HCT116 (cell line): ENCODE data around the gene TRAK1. TPM values are rescaled to one million over a fixed set of nuclear protein-coding genes. Genes with fewer than 3 reads are reported as not detected.

Experiments used
- ATAC-seq: fragments of 200-7000 bp; cut with Tn5 transposase; 2 replicates; pipeline ENCODE4 v1.9.1; 2020; ENCODE audit warnings: mild to moderate bottlenecking, moderate library complexity
- BruUV-seq: library from RNA; stranded (reverse); fragments of 400-500 nt; replicated peaks from 2 replicates; lab custom pipeline; 2021; lab: Mats Ljungman, UMichigan
- CTCF ChIA-PET: fragments of 300-600 bp; sonication (Branson Sonifier 250); formaldehyde crosslinking; loops from one replicate; lab custom pipeline; 2021; ENCODE audit warnings: antibody characterized with exemption; lab: Charles Lee
- POLR2A ChIA-PET: fragments of 300-600, 350-600 bp; sonication (Branson Sonifier 250); formaldehyde crosslinking; loops from one replicate; lab custom pipeline; 2021; ENCODE audit warnings: antibody characterized with exemption; lab: Charles Lee
- RAD21 ChIA-PET, 2 experiments: fragments of 300-600 bp; sonication (Branson Sonifier 250); formaldehyde crosslinking; loops; one replicate each; lab custom pipeline; 2023; ENCODE audit warnings: low total read pairs in 2 of 2; ENCODE audit not compliant: uncharacterized antibody in 2 of 2, unreplicated experiment in 2 of 2, low non-redundant PET in 1 of 2; lab: Charles Lee
- DNase-seq: peaks from one replicate; pipeline ENCODE4 v3.0.0-alpha.2; 2010; ENCODE audit warnings: low read depth, low spot score
- H2AFZ ChIP-seq: fragments of 200-600 bp; shearing (Covaris generic), sonication (generic); 2 replicates; pipeline ENCODE4 v1.6.1; 2017; ENCODE audit warnings: low read depth, mixed run types, mixed read lengths, antibody characterized with exemption, low read length; ENCODE audit not compliant: poor library complexity, severe bottlenecking
- H3K27ac ChIP-seq: 2 replicates; pipeline ENCODE4 v1.5.1; 2012; ENCODE audit warnings: low read depth, low read length
- H3K27me3 ChIP-seq: fragments of 200-600 bp; sonication (generic); 2 replicates; pipeline ENCODE4 v1.6.1; 2016; ENCODE audit warnings: mixed run types, low read length, mixed read lengths; ENCODE audit not compliant: insufficient read depth
- H3K36me3 ChIP-seq, 2 experiments: fragments of 200-500 bp in 1 of 2; fragments of 200-600 bp in 1 of 2; sonication (Bioruptor generic) in 1 of 2; sonication (generic) in 1 of 2; 2 replicates each; pipeline versions ENCODE4 v1.5.1 to v1.6.1; 2014 to 2016; ENCODE audit warnings: low read length in 2 of 2, inconsistent platforms in 1 of 2, mixed read lengths in 1 of 2, mixed run types in 1 of 2; ENCODE audit not compliant: insufficient read depth in 2 of 2, control insufficient read depth in 1 of 2
- H3K4me1 ChIP-seq, 2 experiments: fragments of 200-600 bp in 1 of 2; sonication (generic) in 1 of 2; 2 replicates each; pipeline versions ENCODE4 v1.5.1 to v1.6.1; 2012 to 2017; ENCODE audit warnings: low read length in 2 of 2, inconsistent platforms in 1 of 2, mild to moderate bottlenecking in 1 of 2, mixed read lengths in 1 of 2, mixed run types in 1 of 2, moderate library complexity in 1 of 2; ENCODE audit not compliant: insufficient read depth in 2 of 2, control insufficient read depth in 1 of 2
- H3K4me2 ChIP-seq: fragments of 200-600 bp; sonication (generic); 2 replicates; pipeline ENCODE4 v1.6.1; 2017; ENCODE audit warnings: mixed run types, low read length, mixed read lengths
- H3K4me3 ChIP-seq, 2 experiments: fragments of 200-600 bp in 1 of 2; sonication (generic) in 1 of 2; replicated peaks in 1 of 2; 2 replicates each; pipeline ENCODE4 v1.5.1; 2011 to 2016; ENCODE audit warnings: low read length in 2 of 2, control low read depth in 1 of 2, low read depth in 1 of 2, mild to moderate bottlenecking in 1 of 2, mixed read lengths in 1 of 2, mixed run types in 1 of 2
- H3K79me2 ChIP-seq: fragments of 200-600 bp; sonication (generic); 2 replicates; pipeline ENCODE4 v1.6.1; 2017; ENCODE audit warnings: mild to moderate bottlenecking, mixed run types, low read length, moderate library complexity, mixed read lengths; ENCODE audit not compliant: insufficient read depth
- H3K9ac ChIP-seq: fragments of 200-600 bp; sonication (generic); 2 replicates; pipeline ENCODE4 v1.6.1; 2016; ENCODE audit warnings: low read length, mixed read lengths
- H3K9me2 ChIP-seq: fragments of 200-600 bp; sonication (generic), shearing (Covaris generic); 2 replicates; pipeline ENCODE4 v1.6.1; 2017; ENCODE audit warnings: mixed run types, mild to moderate bottlenecking, moderate library complexity; ENCODE audit not compliant: insufficient read depth
- H3K9me3 ChIP-seq, 2 experiments: fragments of 200-500 bp in 1 of 2; fragments of 200-600 bp in 1 of 2; sonication (Bioruptor generic) in 1 of 2; sonication (generic) in 1 of 2; 2 replicates each; pipeline ENCODE4 v1.6.1; 2014 to 2017; ENCODE audit warnings: low read length in 2 of 2, mixed read lengths in 2 of 2, inconsistent platforms in 1 of 2, low read depth in 1 of 2, mild to moderate bottlenecking in 1 of 2, mixed run types in 1 of 2, moderate library complexity in 1 of 2; ENCODE audit not compliant: control insufficient read depth in 1 of 2, insufficient read depth in 1 of 2
- H4K20me1 ChIP-seq: fragments of 200-600 bp; sonication (generic), shearing (Covaris generic); 2 replicates; pipeline ENCODE4 v1.6.1; 2017; ENCODE audit warnings: mixed run types, mild to moderate bottlenecking, moderate library complexity; ENCODE audit not compliant: insufficient read depth
- CEBPB ChIP-seq: IDR thresholded peaks from 2 replicates; pipeline ENCODE4 v1.6.1; 2012; ENCODE audit warnings: low read depth
- EGR1 ChIP-seq: IDR thresholded peaks from 2 replicates; pipeline ENCODE4 v1.6.1; 2012; ENCODE audit warnings: low read depth
- EZH2 ChIP-seq: fragments of 200-600 bp; sonication (generic); IDR thresholded peaks from 2 replicates; pipeline ENCODE4 v1.6.1; 2017; ENCODE audit warnings: antibody characterized with exemption, mixed run types
- FOSL1 ChIP-seq: IDR thresholded peaks from 2 replicates; pipeline ENCODE4 v1.6.1; 2012; ENCODE audit warnings: low read depth
- JUND ChIP-seq: IDR thresholded peaks from 2 replicates; pipeline ENCODE4 v1.6.1; 2012
- MAX ChIP-seq: IDR thresholded peaks from 2 replicates; pipeline ENCODE4 v1.6.1; 2012
- POLR2A ChIP-seq: IDR thresholded peaks from 2 replicates; pipeline ENCODE4 v1.7.0; 2011; ENCODE audit warnings: borderline replicate concordance; ENCODE audit not compliant: insufficient read depth, insufficient read length; ENCODE audit errors: extremely low read depth
- POLR2AphosphoS5 ChIP-seq: IDR thresholded peaks from 2 replicates; pipeline ENCODE4 v1.6.1; 2011; ENCODE audit warnings: mild to moderate bottlenecking, low read depth, low read length, moderate library complexity
- RAD21 ChIP-seq: IDR thresholded peaks from 2 replicates; pipeline ENCODE4 v1.6.1; 2012; ENCODE audit warnings: low read depth, mild to moderate bottlenecking
- SIN3A ChIP-seq: IDR thresholded peaks from 2 replicates; pipeline ENCODE4 v1.6.1; 2012; ENCODE audit warnings: low read depth
- SP1 ChIP-seq: IDR thresholded peaks from 2 replicates; pipeline ENCODE4 v1.6.1; 2012; ENCODE audit warnings: low read depth
- SRF ChIP-seq: IDR thresholded peaks from 2 replicates; pipeline ENCODE4 v1.6.1; 2012; ENCODE audit warnings: low read depth
- TCF7L2 ChIP-seq: IDR thresholded peaks from 2 replicates; pipeline ENCODE4 v1.7.0; 2011; ENCODE audit warnings: borderline replicate concordance, inconsistent platforms; ENCODE audit not compliant: insufficient read depth, insufficient read length; ENCODE audit errors: extremely low read depth
- ZFX ChIP-seq: fragments of 450-650 bp; IDR thresholded peaks from 2 replicates; pipeline ENCODE4 v1.6.1; 2017
- ZNF274 ChIP-seq: fragments of 200-500 bp; sonication (Bioruptor generic); IDR thresholded peaks from 2 replicates; pipeline ENCODE4 v1.6.1; 2014; ENCODE audit warnings: mild to moderate bottlenecking, low read depth, low read length, inconsistent platforms
- intact Hi-C: fragments of 100-400 bp; cut with micrococcal nuclease; formaldehyde crosslinking; loops from 2 replicates; pipeline ENCODE4 v1.10.0; 2022
- total RNA-seq: library from RNA; stranded (reverse); gene quantifications from one replicate; pipeline ENCODE4 v1.2.1, GENCODE V29; 2021; ENCODE audit not compliant: unreplicated experiment
- TF ChIP-seq, protein P1 (sequence below): IDR thresholded peaks from 2 replicates; pipeline ENCODE4 v1.6.1; 2012
- TF ChIP-seq, protein P2 (sequence below): IDR thresholded peaks from 2 replicates; pipeline ENCODE4 v1.6.1; 2012; ENCODE audit warnings: low read depth
- TF ChIP-seq, protein P3 (sequence below): IDR thresholded peaks from 2 replicates; pipeline ENCODE4 v1.6.1; 2011; ENCODE audit warnings: mild to moderate bottlenecking, low read length, moderate library complexity; ENCODE audit not compliant: insufficient replicate concordance; ENCODE audit errors: extremely low read depth

The TRAK1 gene
- total RNA-seq, 1 experiment from 2014 or later = 25.9 TPM

DNA sequence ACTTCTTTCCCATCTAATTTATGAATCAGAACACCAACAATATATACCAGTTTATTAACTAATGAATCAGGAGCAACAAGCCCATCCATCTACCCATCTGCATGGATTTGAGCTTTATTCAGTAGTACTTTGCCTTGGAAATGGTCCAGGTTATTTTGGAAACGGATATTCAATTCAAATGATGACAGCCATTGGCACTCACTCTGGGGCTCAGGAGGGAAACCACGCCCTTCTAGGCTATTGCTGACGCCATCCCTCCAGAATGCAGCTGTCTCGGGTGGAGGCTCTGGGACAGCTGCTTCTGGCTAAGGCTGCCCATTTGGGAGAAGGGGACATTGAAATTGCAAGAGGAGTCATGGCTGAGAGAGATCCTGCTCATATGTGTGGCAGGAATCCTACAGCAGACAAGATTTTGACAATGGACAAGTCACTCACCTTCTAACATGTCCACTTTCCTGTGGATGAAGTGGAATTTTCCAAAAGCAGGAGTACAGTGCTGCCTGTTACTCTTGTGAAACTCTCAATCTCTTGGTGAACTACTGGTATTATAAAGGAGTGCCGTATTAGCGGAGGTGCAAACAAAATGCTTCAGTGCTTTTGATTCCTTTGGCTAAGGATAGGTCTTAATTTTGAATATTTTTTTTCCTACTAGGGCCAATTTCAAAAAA, 29.3 kb upstream of the TRAK1 start:
- Histone ChIP-seq H3K79me2 (peaks cover 57% of the 10 kb centered on the region), H3K4me1 (peaks cover 39 to 45% of the 10 kb centered on the region in 2 experiments), H3K4me3 (peak overlapping the region in 1 of 2 experiments; percentile 42; a peak in 3 of 4 replicates), H2AFZ (no peak overlapping the region), H3K27ac (peak overlapping the region; percentile 63), H3K9me2 (no peaks in the 10 kb centered on the region), H3K9me3 (no peaks in the 10 kb centered on the region), H3K27me3 (no peaks in the 10 kb centered on the region), H3K4me2 (peak overlapping the region; percentile 72), H3K9ac (peak overlapping the region; percentile 52), H3K36me3 (no peaks in the 10 kb centered on the region), H4K20me1 (no peaks in the 10 kb centered on the region)
- ATAC-seq = peak; percentile 85
- RAD21 ChIA-PET = no interaction called here
- TSS peak; percentile 80 for BruUV-seq
- TF ChIP-seq RAD21 (no peak), TCF7L2 (no peak), JUND (peak; percentile 65), ZFX (no peak), EGR1 (no peak), EZH2 (no peak), FOSL1 (peak; percentile 49), POLR2A (no peak), ZNF274 (no peak), CEBPB (peak; percentile 13; the same call in 1 of the 2 replicates), SIN3A (peak; percentile 53), MAX (peak; percentile 33; the same call in 1 of the 2 replicates), SRF (no peak), SP1 (peak; percentile 54), POLR2AphosphoS5 (0 out of 2 replicates have a peak, but pooled peaks have one; percentile 13)
- TF ChIP-seq, protein P1, sequence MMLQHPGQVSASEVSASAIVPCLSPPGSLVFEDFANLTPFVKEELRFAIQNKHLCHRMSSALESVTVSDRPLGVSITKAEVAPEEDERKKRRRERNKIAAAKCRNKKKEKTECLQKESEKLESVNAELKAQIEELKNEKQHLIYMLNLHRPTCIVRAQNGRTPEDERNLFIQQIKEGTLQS = peak; percentile 82
- TF ChIP-seq, protein P2, sequence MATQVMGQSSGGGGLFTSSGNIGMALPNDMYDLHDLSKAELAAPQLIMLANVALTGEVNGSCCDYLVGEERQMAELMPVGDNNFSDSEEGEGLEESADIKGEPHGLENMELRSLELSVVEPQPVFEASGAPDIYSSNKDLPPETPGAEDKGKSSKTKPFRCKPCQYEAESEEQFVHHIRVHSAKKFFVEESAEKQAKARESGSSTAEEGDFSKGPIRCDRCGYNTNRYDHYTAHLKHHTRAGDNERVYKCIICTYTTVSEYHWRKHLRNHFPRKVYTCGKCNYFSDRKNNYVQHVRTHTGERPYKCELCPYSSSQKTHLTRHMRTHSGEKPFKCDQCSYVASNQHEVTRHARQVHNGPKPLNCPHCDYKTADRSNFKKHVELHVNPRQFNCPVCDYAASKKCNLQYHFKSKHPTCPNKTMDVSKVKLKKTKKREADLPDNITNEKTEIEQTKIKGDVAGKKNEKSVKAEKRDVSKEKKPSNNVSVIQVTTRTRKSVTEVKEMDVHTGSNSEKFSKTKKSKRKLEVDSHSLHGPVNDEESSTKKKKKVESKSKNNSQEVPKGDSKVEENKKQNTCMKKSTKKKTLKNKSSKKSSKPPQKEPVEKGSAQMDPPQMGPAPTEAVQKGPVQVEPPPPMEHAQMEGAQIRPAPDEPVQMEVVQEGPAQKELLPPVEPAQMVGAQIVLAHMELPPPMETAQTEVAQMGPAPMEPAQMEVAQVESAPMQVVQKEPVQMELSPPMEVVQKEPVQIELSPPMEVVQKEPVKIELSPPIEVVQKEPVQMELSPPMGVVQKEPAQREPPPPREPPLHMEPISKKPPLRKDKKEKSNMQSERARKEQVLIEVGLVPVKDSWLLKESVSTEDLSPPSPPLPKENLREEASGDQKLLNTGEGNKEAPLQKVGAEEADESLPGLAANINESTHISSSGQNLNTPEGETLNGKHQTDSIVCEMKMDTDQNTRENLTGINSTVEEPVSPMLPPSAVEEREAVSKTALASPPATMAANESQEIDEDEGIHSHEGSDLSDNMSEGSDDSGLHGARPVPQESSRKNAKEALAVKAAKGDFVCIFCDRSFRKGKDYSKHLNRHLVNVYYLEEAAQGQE = no peak
- TF ChIP-seq, protein P3, sequence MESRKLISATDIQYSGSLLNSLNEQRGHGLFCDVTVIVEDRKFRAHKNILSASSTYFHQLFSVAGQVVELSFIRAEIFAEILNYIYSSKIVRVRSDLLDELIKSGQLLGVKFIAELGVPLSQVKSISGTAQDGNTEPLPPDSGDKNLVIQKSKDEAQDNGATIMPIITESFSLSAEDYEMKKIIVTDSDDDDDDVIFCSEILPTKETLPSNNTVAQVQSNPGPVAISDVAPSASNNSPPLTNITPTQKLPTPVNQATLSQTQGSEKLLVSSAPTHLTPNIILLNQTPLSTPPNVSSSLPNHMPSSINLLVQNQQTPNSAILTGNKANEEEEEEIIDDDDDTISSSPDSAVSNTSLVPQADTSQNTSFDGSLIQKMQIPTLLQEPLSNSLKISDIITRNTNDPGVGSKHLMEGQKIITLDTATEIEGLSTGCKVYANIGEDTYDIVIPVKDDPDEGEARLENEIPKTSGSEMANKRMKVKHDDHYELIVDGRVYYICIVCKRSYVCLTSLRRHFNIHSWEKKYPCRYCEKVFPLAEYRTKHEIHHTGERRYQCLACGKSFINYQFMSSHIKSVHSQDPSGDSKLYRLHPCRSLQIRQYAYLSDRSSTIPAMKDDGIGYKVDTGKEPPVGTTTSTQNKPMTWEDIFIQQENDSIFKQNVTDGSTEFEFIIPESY = no peak
- peak; percentile 68 for DNase-seq
- intact Hi-C loops = no loop called here
- CTCF ChIA-PET = no interaction called here
- POLR2A ChIA-PET = interaction anchor here (0.9 kb wide), 1 partner anchor 17 kb away, joined by 3 read pairs; no protein-coding TSS in a partner anchor
